Astrocyte of the hippocampus (primary cell): ENCODE data around the gene BTG1.

ENCODE experiments used
- DNase-seq: peaks from one replicate; pipeline ENCODE4 v3.0.0; 2011; ENCODE audit warnings: low read depth, low spot score

Gene BTG1, protein sequence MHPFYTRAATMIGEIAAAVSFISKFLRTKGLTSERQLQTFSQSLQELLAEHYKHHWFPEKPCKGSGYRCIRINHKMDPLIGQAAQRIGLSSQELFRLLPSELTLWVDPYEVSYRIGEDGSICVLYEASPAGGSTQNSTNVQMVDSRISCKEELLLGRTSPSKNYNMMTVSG

GRCh38 chr12:92145731-92146496, at the start of gene BTG1:
BTG1 (minus strand) TSS chr12:92145846; CDS start chr12:92145535, 311 bp downstream.
- DNase-seq, result peak; percentile 100

DNA sequence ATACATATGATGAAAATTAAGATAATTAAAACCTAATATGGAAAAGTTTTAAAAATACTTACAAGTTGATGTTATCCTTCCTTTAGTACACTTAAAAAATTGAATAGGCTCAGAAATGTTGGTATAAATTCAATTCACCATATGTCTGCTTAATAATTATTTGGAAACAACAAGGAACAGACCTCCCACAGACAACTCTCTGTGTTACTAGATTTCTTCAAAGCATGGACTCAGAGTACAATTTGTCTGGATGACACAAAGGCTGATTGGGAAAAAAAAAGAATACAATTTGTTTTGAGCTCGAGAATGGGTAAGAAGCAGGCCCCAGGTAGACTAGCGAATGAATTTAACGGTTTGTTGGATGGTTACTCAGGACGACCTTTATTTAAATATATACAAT, 48.9 kb upstream of the BTG1 start:
- DNase-seq, result no peak

GRCh38 chr12:92193846-92194245, 48.2 kb upstream of the BTG1 start:
- no peak for DNase-seq

- no peak for DNase-seq
Observed at GRCh38 chr12:92193063-92193462, 47.4 kb upstream of the BTG1 start.

DNA sequence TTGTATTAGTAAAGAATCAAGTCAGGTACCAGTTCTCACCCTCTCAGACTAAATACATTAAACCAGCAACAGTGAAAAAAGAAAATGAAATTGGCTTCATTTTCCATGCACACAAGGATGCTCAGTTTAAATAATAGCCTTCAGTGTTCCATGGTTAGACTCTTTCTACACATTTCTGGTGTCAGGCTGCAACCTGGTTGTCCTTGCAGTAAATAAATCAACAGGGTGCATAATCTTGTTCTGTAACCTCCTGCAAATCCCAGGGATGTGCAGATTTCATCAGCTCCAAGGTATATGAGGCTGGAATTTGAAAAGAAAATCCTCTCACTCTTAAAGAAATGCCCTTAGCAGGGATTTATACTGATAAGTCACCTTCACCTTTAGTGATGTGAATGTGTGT, 46.7 kb upstream of the BTG1 start:
- DNase-seq, result no peak

DNA sequence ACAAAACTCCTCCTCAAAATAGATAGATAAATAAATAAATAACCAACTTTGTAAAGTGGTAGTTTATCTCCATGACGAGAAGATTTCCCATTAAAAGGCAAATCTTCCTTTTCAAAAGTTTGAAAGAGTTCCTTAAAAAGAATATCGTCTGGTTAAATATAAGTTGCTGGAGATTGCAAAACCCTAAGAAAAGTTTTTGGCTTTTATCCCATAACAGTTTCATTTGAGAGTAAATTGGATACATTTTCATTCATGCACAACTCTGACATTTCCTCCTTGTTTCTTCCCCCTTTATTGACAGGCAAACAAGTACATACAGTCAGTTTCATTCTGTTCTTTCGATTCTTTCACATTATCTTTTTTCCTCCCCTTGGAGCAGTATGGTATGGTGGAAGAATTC, 45.4 kb upstream of the BTG1 start:
- DNase-seq, result no peak

DNA sequence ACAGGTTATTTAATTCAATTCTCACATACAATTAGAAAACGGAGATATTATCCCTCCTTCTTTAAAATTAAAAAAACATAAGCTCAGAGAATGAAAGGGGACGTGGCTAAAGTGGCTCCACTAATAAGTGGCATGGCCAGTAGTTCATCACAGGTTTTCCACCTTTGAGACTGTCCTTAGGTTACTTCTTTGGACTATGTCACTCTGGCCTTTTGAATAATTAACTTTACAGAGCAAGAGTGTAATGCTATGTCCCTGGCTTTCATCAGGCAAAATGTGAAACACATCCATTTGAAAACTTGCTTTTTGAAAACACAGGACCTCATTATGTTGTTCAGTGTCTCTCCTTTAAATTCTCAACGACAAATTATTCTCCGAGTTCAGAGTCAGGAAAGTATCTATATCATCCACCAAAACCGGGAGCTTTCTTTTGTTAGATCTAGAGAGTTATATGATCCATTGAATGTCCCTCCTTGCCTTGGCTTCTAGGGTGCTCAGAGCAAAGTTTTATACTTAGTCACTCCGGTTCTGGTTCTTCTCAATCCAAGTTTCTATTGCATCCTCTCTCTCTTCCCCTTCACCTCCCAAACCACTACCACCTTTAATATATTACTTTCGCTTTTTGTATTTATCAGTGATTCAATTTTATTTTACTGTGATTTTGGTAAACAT, 43.0 kb upstream of the BTG1 start:
- DNase-seq, result no peak

DNA sequence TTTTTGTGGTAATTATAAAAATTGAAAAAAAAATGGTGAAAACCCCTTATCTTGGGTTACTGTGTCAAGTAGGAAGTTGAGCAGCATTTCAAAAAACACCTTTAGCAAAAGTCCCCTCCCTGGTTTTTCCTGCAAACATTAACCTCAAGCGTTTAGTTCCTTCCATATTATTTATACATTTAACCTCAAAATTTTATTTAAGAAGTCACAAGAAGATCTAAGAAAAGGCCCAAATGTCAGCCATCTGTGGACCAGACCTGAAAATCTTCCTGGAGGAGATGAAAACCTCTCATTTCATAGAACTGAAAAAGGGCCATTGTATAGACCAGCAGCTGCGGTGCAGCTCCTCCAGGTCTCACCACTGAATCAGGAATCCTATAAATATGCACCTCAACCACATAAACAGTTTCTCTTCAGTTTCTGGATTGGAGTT, 40.4 kb upstream of the BTG1 start:
- DNase-seq, result no peak

GRCh38 chr12:92185052-92185451, 39.4 kb upstream of the BTG1 start:
- no peak for DNase-seq

DNA sequence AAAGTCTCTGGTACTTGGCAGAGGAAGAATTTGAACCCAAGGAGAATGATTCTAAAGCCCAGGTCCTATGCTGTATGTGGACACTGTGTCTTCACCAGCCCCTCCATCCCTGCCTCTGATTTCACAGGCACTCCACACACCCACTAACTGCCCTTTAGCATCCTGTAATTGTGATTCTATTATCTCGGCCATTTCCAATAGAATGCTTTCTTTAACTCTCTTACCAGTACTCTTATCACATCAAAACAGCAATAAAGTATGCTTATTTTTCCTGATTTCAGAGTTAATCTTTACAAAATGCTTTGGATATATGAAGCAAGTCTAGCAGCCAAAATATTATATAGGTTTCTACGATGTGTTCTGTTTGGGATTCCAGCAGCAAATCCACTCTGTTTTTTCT, 37.9 kb upstream of the BTG1 start:
- no peak for DNase-seq

- no peak for DNase-seq
Observed at GRCh38 chr12:92178340-92178739, 32.7 kb upstream of the BTG1 start.

DNA sequence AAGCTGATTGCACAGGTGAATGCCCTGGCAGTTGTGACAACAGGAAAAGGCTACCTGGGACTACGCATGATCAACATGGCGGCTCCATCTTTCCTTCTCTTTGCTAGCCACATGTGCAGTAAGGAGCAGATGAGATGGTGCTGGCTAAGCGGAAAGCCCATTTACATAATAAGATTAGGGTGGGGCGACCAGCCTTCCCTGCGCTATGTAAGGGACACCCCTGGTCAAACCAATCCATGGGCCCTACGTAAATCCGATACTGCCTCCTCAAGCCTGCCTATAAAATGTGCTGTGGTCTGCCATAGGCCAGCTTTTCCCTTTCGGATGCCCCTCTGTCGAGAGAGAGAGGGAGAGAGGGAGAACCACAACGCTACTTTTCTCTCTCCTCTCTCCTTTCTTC, 31.0 kb upstream of the BTG1 start:
- DNase-seq, result no peak

DNA sequence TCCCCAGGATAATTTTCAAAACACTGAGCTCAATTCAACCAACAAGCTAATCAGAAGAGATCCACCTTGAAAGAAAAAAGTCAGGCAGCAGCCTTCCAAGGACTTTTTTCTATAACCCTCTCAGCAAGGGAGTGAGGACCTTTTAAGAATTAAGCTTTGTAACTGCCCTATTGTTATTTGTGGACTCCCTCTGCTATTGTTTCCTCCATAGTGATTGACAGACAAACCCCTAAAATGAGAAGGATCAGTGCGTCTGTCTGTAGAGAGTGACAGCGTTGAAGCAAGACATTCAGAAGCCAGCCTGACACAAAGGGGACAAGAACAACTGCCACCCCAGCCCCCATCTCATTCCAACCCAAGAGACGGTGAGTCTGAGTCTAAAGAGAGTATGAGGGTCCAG, 30.3 kb upstream of the BTG1 start:
- no peak for DNase-seq

GRCh38 chr12:92170050-92170449, 24.4 kb upstream of the BTG1 start:
- DNase-seq, result no peak

GRCh38 chr12:92167075-92167474, 21.4 kb upstream of the BTG1 start:
- no peak for DNase-seq

GRCh38 chr12:92164712-92165111, 19.1 kb upstream of the BTG1 start:
- DNase-seq, result no peak

GRCh38 chr12:92162079-92162478, 16.4 kb upstream of the BTG1 start:
- no peak for DNase-seq

DNA sequence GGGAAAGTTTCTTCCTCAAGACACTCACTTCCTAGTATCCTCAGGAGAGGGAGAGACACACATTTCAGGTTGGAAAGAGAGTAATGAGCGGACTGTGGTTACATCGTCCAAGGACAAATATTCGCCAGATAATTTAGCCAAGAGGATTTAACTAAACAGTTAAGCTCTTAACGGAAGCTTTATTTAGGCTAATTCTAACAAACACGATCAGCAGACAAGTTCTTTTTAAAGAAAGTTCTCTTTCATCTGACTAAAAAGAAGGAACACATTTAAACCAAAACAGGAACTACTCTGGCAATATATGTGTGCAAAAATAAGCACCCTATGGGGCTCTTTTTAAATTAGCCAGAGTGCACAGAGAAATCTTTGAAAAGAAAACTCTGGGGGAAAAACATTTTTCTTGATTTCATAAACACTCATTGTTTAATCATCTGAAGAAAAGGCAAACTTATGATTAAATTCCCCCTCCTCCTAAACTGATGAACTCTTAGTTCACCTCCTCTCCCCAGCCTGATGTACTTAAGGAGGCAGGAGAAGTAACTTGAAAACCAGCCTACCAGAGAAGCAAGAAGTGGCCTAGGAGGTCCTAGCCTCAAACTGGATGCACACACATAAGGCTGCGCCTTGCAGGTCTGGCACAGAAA, 13.3 kb upstream of the BTG1 start:
- no peak for DNase-seq

DNA sequence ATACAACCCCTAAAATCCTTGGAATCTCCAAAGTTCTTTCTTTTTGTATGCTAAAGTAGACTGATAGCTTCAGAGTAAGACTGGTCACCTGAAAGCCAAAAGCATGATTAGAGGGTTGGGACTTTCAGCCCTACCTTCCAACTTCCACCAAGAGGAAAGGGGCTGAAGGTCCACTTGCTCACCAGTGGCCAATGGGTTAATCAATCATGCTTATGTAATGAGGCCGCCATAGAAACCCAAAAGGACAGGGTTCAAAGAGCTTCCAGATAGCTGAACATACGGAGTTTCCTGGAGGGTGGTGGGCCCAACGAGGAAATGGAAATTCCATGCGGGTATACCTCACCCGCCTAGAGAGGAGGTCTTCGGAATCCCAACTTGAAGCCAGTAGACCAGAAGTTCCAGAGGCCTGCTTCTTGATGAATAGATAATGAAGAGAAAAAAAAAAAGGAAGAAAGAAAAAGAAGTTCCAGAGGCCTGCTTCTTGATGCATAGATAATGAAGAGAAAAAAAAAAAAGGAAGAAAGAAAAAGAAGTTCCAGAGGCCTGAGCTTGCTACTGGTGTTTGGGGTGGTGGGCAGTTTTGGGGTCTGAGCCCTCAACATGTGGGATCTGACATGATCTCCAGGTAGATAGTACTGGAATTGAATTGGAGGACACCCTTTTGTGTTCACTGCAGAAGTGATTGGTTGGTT, 11.2 kb upstream of the BTG1 start:
- no peak for DNase-seq

DNA sequence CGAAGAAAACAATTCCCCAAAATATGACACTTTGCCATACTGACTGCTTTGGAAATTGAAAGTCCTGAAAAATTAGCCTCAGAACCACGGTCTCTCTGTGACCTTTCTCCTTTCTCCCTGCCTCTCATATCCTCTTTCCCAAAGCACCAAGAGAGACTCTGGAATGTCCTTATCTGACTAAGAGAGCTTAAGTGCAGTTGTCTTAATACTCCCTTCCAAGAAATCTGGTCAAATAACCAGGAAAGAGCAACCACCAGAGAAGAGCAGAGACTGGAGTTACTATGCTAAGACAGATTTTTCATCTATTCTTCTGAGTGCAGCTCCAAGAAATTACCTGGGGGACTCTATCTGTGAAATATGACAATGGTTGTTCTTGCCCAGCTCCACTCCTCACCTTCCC, 10.5 kb upstream of the BTG1 start:
- no peak for DNase-seq

DNA sequence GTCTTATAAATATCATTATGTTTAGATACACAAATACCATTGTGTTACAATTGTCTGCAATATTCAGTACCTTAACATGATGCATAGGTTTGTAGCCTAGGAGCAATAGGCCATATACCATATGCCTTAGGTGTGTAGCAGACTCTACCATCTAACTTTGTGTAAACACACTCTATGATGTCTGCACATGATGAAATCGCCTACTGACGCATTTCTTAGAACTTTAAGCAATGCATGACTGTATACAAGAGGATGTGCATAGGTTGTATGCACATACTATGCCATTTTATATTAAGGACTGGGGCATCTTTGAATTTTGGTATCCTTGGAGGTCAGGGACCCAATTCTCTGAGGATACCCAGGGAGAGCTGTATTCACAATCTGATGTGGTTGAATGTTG, 10.1 kb upstream of the BTG1 start:
- DNase-seq, result no peak

DNA sequence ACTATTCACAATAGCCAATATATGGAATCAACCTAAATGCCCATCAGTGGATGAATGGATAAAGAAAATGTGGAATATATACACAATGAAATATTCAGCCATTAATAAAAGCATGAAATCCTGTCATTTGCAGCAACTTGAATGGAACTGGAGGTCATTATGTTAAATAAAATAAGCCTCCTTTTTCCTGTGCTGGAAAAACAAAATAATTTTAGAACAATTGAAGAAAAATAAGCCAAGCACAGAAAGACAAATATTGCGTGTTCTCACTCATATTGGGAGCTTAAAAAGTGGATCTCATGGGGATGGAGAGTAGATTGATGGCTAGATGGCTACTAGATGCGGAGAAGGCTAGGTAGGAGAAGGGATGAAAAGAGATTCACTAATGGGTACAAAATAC, 6.3 kb upstream of the BTG1 start:
- DNase-seq, result no peak
